Renal cortex interstitium (tissue), 11 donors: Measurements from ENCODE around the gene AQR. TPM values are rescaled to one million over a fixed set of nuclear protein-coding genes. Genes with fewer than 3 reads are reported as not detected.

ENCODE experiments used
- DNase-seq, 11 donors: peaks; one replicate each; pipeline ENCODE4 v3.0.0-alpha.2; 2013; ENCODE audit warnings: low read depth in 9 of 11, low spot score in 4 of 11; ENCODE audit errors: extremely low read depth in 1 of 11
- polyA plus RNA-seq, 3 donors: library from polyadenylated mRNA; unstranded; fragments of 120-200 nt; gene quantifications; one replicate each; pipeline ENCODE4 v1.2.1, GENCODE V29; 2013; ENCODE audit not compliant: insufficient read length in 3 of 3

AQR gene
- polyA plus RNA-seq, 3 donors, result 36.4 to 44.8 (median 41.8) TPM

GRCh38 chr15:34802803-34803750 is 166.5 kb downstream of the AQR start:
- DNase-seq, result no peak

- DNase-seq, result no peak
Observed at GRCh38 chr15:34802371-34802770, 167.2 kb downstream of the AQR start.

Other genes with a start within 250 kb of the AQR start
- gene GJD2, start 214.7 kb downstream of the AQR start, polyA plus RNA-seq, result under 1 TPM in 1 of 3 donors, not detected in 2; 0.06 TPM
- 10 to 100 TPM in 1 of 3 donors, 1 to 10 TPM in 1, under 1 TPM in 1; 0.90 to 22.0 (median 1.2) TPM for gene ACTC1, start 174.2 kb downstream of the AQR start, polyA plus RNA-seq
- 10 to 100 TPM; 64.4 to 79.9 (median 68.9) TPM for gene ZNF770, start 18.5 kb upstream of the AQR start, polyA plus RNA-seq
- gene NANOGP8, start 115.6 kb upstream of the AQR start, polyA plus RNA-seq, result under 1 TPM in 1 of 3 donors, not detected in 2; 0.41 TPM